Measurements from ENCODE around the gene LZTS3. TPM values are rescaled to one million over a fixed set of nuclear protein-coding genes. Genes with fewer than 3 reads are reported as not detected.

Gene LZTS3
- polyA plus RNA-seq, 1 of the 3 experiments (the other 2 are of a cell fraction), result 11.9 TPM

GRCh38 chr20:3137492-3137891, 35.9 kb downstream of the LZTS3 start:
- no peak overlapping the region for H3K4me2 ChIP-seq
- no peak overlapping the region for H2AFZ ChIP-seq (ENCODE audit: low read depth)
- no peaks in the 10 kb centered on the region for H3K36me3 ChIP-seq (replicated peaks in 1 of 2; ENCODE audit: control insufficient read depth in 1 of 2, insufficient read depth in 2 of 2, low read length in 1 of 2)
- WGBS (ENCODE audit: low lambda C conversion rate), result 97% methylated on average over 2 of the region's 2 CpGs
- TF ChIP-seq TAF1 (IDR thresholded peaks at IDR 0.05; ENCODE audit: borderline replicate concordance, low read depth, low read length) (no peak), NRF1 (IDR thresholded peaks at IDR 0.05; ENCODE audit: low read depth, low read length) (no peak), NFIC (IDR thresholded peaks at IDR 0.05; ENCODE audit: borderline replicate concordance) (no peak), JUND (IDR thresholded peaks at IDR 0.05) (no peak), USF2 (IDR thresholded peaks at IDR 0.05; ENCODE audit: borderline replicate concordance, low read depth, low read length) (no peak), TEAD4 (IDR thresholded peaks at IDR 0.05; ENCODE audit: borderline replicate concordance, insufficient read depth) (no peak), FOXJ3 (CRISPR knock-in tag; IDR thresholded peaks at IDR 0.05) (no peak), SIN3A (IDR thresholded peaks at IDR 0.05; ENCODE audit: borderline replicate concordance, low read depth, low read length) (no peak), RFX5 (IDR thresholded peaks at IDR 0.05; ENCODE audit: low read length) (no peak), CHD2 (IDR thresholded peaks at IDR 0.05; ENCODE audit: low read length, partially characterized antibody) (no peak), GATA2 (CRISPR knock-in tag; IDR thresholded peaks at IDR 0.05) (no peak), ELF1 (IDR thresholded peaks at IDR 0.05) (no peak), RXRA (IDR thresholded peaks at IDR 0.05; ENCODE audit: borderline replicate concordance, low read depth) (no peak)
- TF ChIP-seq, protein P1, sequence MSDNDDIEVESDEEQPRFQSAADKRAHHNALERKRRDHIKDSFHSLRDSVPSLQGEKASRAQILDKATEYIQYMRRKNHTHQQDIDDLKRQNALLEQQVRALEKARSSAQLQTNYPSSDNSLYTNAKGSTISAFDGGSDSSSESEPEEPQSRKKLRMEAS (IDR thresholded peaks at IDR 0.05; ENCODE audit: low read depth), result no peak
- TF ChIP-seq, protein P2, sequence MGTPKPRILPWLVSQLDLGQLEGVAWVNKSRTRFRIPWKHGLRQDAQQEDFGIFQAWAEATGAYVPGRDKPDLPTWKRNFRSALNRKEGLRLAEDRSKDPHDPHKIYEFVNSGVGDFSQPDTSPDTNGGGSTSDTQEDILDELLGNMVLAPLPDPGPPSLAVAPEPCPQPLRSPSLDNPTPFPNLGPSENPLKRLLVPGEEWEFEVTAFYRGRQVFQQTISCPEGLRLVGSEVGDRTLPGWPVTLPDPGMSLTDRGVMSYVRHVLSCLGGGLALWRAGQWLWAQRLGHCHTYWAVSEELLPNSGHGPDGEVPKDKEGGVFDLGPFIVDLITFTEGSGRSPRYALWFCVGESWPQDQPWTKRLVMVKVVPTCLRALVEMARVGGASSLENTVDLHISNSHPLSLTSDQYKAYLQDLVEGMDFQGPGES (IDR thresholded peaks at IDR 0.05; ENCODE audit: low read depth, low read length), result no peak
- TF ChIP-seq, protein P3, sequence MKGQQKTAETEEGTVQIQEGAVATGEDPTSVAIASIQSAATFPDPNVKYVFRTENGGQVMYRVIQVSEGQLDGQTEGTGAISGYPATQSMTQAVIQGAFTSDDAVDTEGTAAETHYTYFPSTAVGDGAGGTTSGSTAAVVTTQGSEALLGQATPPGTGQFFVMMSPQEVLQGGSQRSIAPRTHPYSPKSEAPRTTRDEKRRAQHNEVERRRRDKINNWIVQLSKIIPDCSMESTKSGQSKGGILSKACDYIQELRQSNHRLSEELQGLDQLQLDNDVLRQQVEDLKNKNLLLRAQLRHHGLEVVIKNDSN (IDR thresholded peaks at IDR 0.05; ENCODE audit: borderline replicate concordance, low read depth), result no peak
- no peak overlapping the region for H3K27ac ChIP-seq (ENCODE audit: low read depth in 2 of 2, low read length in 1 of 2)
- no peak for DNase-seq
- no peaks in the 10 kb centered on the region for H3K9me2 ChIP-seq
- H3K4me3 ChIP-seq (ENCODE audit: low read depth in 2 of 2, low read length in 1 of 2), result no peak overlapping the region
- H3F3A ChIP-seq (replicated peaks; ENCODE audit: insufficient read depth), result peaks cover 12% of the 10 kb centered on the region
- H3K79me2 ChIP-seq (ENCODE audit: insufficient read depth), result peaks cover 74% of the 10 kb centered on the region
- no peaks in the 10 kb centered on the region for H3K27me3 ChIP-seq (ENCODE audit: insufficient read depth)
- H4K20me1 ChIP-seq (ENCODE audit: insufficient read depth), result peaks cover 10% of the 10 kb centered on the region; the same call in 1 of the 2 replicates
- H3K9ac ChIP-seq, result no peak overlapping the region
- ChIA-PET CTCF (interaction anchor here (1.2 kb wide), 1 partner anchor 223 kb away, joined by 3 read pairs; no protein-coding TSS in a partner anchor), POLR2A (no interaction called here)
- H3K9me3 ChIP-seq, result no peaks in the 10 kb centered on the region
- H3K4me1 ChIP-seq (ENCODE audit: control insufficient read depth in 1 of 2, insufficient read depth in 2 of 2, low read depth in 1 of 2, low read length in 1 of 2), result no peaks in the 10 kb centered on the region

Measured in SK-N-SH (cell line).